Activated CD4-positive, alpha-beta memory T cell treated with anti-CD3 and anti-CD28 coated beads for 36 hours (primary cell): ENCODE data around the gene RRP12. TPM values are rescaled to one million over a fixed set of nuclear protein-coding genes. Genes with fewer than 3 reads are reported as not detected.
"Not testable (repeated sequence)": the region's sequence is repeated elsewhere in the genome, so short reads cannot be mapped to it uniquely, and the experiment has no call there.

Experiments used
- CTCF ChIA-PET: fragments of 350-600 bp; sonication (Branson Sonifier 250); formaldehyde crosslinking; loops from one replicate; lab custom pipeline; 2021; ENCODE audit warnings: antibody characterized with exemption, inconsistent platforms; lab: Charles Lee
- POLR2A ChIA-PET: fragments of 350-600 bp; sonication (Branson Sonifier 250); formaldehyde crosslinking; loops from one replicate; lab custom pipeline; 2021; ENCODE audit warnings: antibody characterized with exemption; lab: Charles Lee
- DNase-seq: peaks from one replicate; pipeline ENCODE4 v3.0.0-alpha.2; 2020
- H3K27ac Mint-ChIP-seq: one replicate; pipeline ENCODE4 v1.8.0; 2021; ENCODE audit warnings: mixed read lengths
- H3K27me3 Mint-ChIP-seq: one replicate; pipeline ENCODE4 v1.8.0; 2021; ENCODE audit warnings: mixed read lengths
- H3K36me3 Mint-ChIP-seq: one replicate; pipeline ENCODE4 v1.8.0; 2021; ENCODE audit warnings: mixed read lengths
- H3K4me1 Mint-ChIP-seq: one replicate; pipeline ENCODE4 v1.8.0; 2021; ENCODE audit warnings: low read depth, mixed read lengths
- H3K4me3 Mint-ChIP-seq: one replicate; pipeline ENCODE4 v1.8.0; 2021; ENCODE audit warnings: mild to moderate bottlenecking, mixed read lengths
- H3K9me3 Mint-ChIP-seq: one replicate; pipeline ENCODE4 v1.8.0; 2021; ENCODE audit warnings: mixed read lengths
- intact Hi-C: fragments of 100-400 bp; cut with micrococcal nuclease; formaldehyde crosslinking; loops from one replicate; pipeline ENCODE4 v1.15.1; 2023
- total RNA-seq, 2 experiments: library from RNA; stranded (reverse); gene quantifications; one replicate each; pipeline ENCODE4 v1.2.3, GENCODE V29; 2021

The RRP12 gene
- total RNA-seq, 2 experiments from 2014 or later: 40.4 to 41.8 TPM

- intact Hi-C loops: loop anchor here (1.0 to 10.0 kb wide), 5 partner anchors 16 to 594 kb away; partner anchors contain the start of genes LCOR, MMS19, PI4K2A and UBTD1
- H3K4me1 Mint-ChIP-seq: peaks cover 36% of the 10 kb centered on the region
- POLR2A ChIA-PET: interaction anchor here (1.3 to 10.2 kb wide), 8 partner anchors 10 to 69 kb away, joined by 6 to 326 read pairs (median 14); partner anchors contain the start of gene RRP12
- DNase-seq: peak; percentile 67
- H3K27ac Mint-ChIP-seq: peak overlapping the region; percentile 98
- peaks cover 2% of the 10 kb centered on the region for H3K9me3 Mint-ChIP-seq
- CTCF ChIA-PET: interaction anchor here (0.9 to 3.5 kb wide), 6 partner anchors 10 to 28 kb away, joined by 5 to 35 read pairs (median 16); partner anchors contain the start of gene RRP12
- H3K36me3 Mint-ChIP-seq: peaks cover 63% of the 10 kb centered on the region
- H3K4me3 Mint-ChIP-seq: peak overlapping the region; percentile 93
- peaks cover 2% of the 10 kb centered on the region for H3K27me3 Mint-ChIP-seq
Observed at GRCh38 chr10:97428572-97428981, 27.4 kb upstream of the RRP12 start.

GRCh38 chr10:97427571-97428179 is 26.5 kb upstream of the RRP12 start:
- H3K4me3 Mint-ChIP-seq: peak overlapping the region; percentile 93

GRCh38 chr10:97426776-97427570 is 25.8 kb upstream of the RRP12 start:
- ChIA-PET CTCF (interaction anchor here (1.3 to 3.5 kb wide), 6 partner anchors 8 to 27 kb away, joined by 5 to 35 read pairs (median 16); partner anchors contain the start of gene RRP12), POLR2A (interaction anchor here (0.8 to 10.2 kb wide), 7 partner anchors 8 to 107 kb away, joined by 3 to 326 read pairs (median 10); partner anchors contain the start of gene RRP12)
- peak overlapping the region; percentile 98 for H3K27ac Mint-ChIP-seq
- peak overlapping the region; percentile 93 for H3K4me3 Mint-ChIP-seq
- H3K4me1 Mint-ChIP-seq: peaks cover 41% of the 10 kb centered on the region
- peaks cover 2% of the 10 kb centered on the region for H3K9me3 Mint-ChIP-seq
- peaks cover 56% of the 10 kb centered on the region for H3K36me3 Mint-ChIP-seq
- intact Hi-C loops: loop anchor here (10.0 kb wide), 1 partner anchor 592 kb away; the partner anchor contains the start of gene LCOR
- H3K27me3 Mint-ChIP-seq: peaks cover 2% of the 10 kb centered on the region
- no peak for DNase-seq

More at GRCh38 chr10:97427571-97428179, 26.5 kb upstream of the RRP12 start:
- POLR2A ChIA-PET: interaction anchor here (0.8 to 10.2 kb wide), 9 partner anchors 9 to 107 kb away, joined by 3 to 326 read pairs (median 10); partner anchors contain the start of gene RRP12
- peak; percentile 78 for DNase-seq
- CTCF ChIA-PET: interaction anchor here (1.3 to 3.5 kb wide), 6 partner anchors 9 to 27 kb away, joined by 5 to 35 read pairs (median 16); partner anchors contain the start of gene RRP12
- peaks cover 43% of the 10 kb centered on the region for H3K4me1 Mint-ChIP-seq
- H3K9me3 Mint-ChIP-seq: peaks cover 2% of the 10 kb centered on the region
- H3K27me3 Mint-ChIP-seq: peaks cover 2% of the 10 kb centered on the region
- peaks cover 59% of the 10 kb centered on the region for H3K36me3 Mint-ChIP-seq
- H3K27ac Mint-ChIP-seq: peak overlapping the region; percentile 98
- intact Hi-C loops: loop anchor here (1.0 to 10.0 kb wide), 5 partner anchors 17 to 593 kb away; partner anchors contain the start of genes LCOR, MMS19, PI4K2A and UBTD1

GRCh38 chr10:97425964-97426775 is 25.0 kb upstream of the RRP12 start, which contains the start of gene PGAM1:
PGAM1 (plus strand) TSS chr10:97426191; CDS start chr10:97426308, 117 bp downstream.
- peaks cover 2% of the 10 kb centered on the region for H3K9me3 Mint-ChIP-seq
- POLR2A ChIA-PET: interaction anchor here (1.1 to 10.2 kb wide), 5 partner anchors 12 to 26 kb away, joined by 4 to 326 read pairs (median 25); partner anchors contain the start of gene RRP12
- peak within 1 kb of the TSS; percentile 93 for H3K4me3 Mint-ChIP-seq
- CTCF ChIA-PET: interaction anchor here (1.5 to 8.7 kb wide), 4 partner anchors 13 to 19 kb away, joined by 8 to 194 read pairs (median 22); partner anchors contain the start of gene RRP12
- peak; percentile 97 for DNase-seq
- H3K27me3 Mint-ChIP-seq: peaks cover 2% of the 10 kb centered on the region
- peaks cover 47% of the 10 kb centered on the region for H3K4me1 Mint-ChIP-seq
- H3K36me3 Mint-ChIP-seq: peaks cover 51% of the 10 kb centered on the region
- intact Hi-C loops: loop anchor here (10.0 kb wide), 1 partner anchor 591 kb away; the partner anchor contains the start of gene LCOR
- peak within 1 kb of the TSS; percentile 98 for H3K27ac Mint-ChIP-seq

- H3K27ac Mint-ChIP-seq: peak overlapping the region; percentile 98
- not testable (repeated sequence) for H3K27me3 Mint-ChIP-seq, DNase-seq, H3K9me3 Mint-ChIP-seq
- peaks cover 53% of the 10 kb centered on the region for H3K4me1 Mint-ChIP-seq
- intact Hi-C loops: loop anchor here (1.0 to 10.0 kb wide), 4 partner anchors 10 to 836 kb away; partner anchors contain the start of genes LCOR and TM9SF3
- H3K36me3 Mint-ChIP-seq: peaks cover 29% of the 10 kb centered on the region
- ChIA-PET POLR2A (interaction anchor here (0.6 to 10.2 kb wide), 6 partner anchors 10 to 74 kb away, joined by 3 to 326 read pairs (median 13); partner anchors contain the start of gene RRP12), CTCF (interaction anchor here (0.7 to 8.7 kb wide), 3 partner anchors 16 to 212 kb away, joined by 3 to 194 read pairs (median 6); partner anchors contain the start of gene RRP12)
- peak overlapping the region; percentile 72 for H3K4me3 Mint-ChIP-seq
Observed at GRCh38 chr10:97423757-97424098, 22.6 kb upstream of the RRP12 start.

GRCh38 chr10:97416565-97416964 is 15.4 kb upstream of the RRP12 start:
- peaks cover 3% of the 10 kb centered on the region for H3K36me3 Mint-ChIP-seq
- no peak for DNase-seq
- no peak overlapping the region for H3K4me3 Mint-ChIP-seq
- ChIA-PET POLR2A (interaction anchor here (4.6 to 6.2 kb wide), 2 partner anchors 10 to 18 kb away, joined by 21 to 326 read pairs; partner anchors contain the start of gene PGAM1), CTCF (no interaction called here)
- no peaks in the 10 kb centered on the region for H3K9me3 Mint-ChIP-seq
- intact Hi-C loops: no loop called here
- no peaks in the 10 kb centered on the region for H3K27me3 Mint-ChIP-seq
- peaks cover 84% of the 10 kb centered on the region for H3K4me1 Mint-ChIP-seq
- peak overlapping the region; percentile 98 for H3K27ac Mint-ChIP-seq

- no peaks in the 10 kb centered on the region for H3K9me3 Mint-ChIP-seq
- H3K27ac Mint-ChIP-seq: peak overlapping the region; percentile 92
- POLR2A ChIA-PET: interaction anchor here (0.6 to 6.2 kb wide), 8 partner anchors 8 to 84 kb away, joined by 3 to 326 read pairs (median 13); partner anchors contain the start of genes EXOSC1, PGAM1, RRP12 and ZDHHC16
- peaks cover 55% of the 10 kb centered on the region for H3K4me1 Mint-ChIP-seq
- DNase-seq: peak; percentile 90
- H3K27me3 Mint-ChIP-seq: no peaks in the 10 kb centered on the region
- no peaks in the 10 kb centered on the region for H3K36me3 Mint-ChIP-seq
- intact Hi-C loops: loop anchor here (1.0 kb wide), 2 partner anchors 10 to 31 kb away; no protein-coding TSS in a partner anchor
- peak overlapping the region; percentile 59 for H3K4me3 Mint-ChIP-seq
- CTCF ChIA-PET: interaction anchor here (1.4 to 16.2 kb wide), 5 partner anchors 9 to 31 kb away, joined by 9 to 194 read pairs (median 19); partner anchors contain the start of genes PGAM1 and RRP12
Observed at GRCh38 chr10:97412891-97413304, 11.8 kb upstream of the RRP12 start.

- POLR2A ChIA-PET: interaction anchor here (5.3 to 6.2 kb wide), 2 partner anchors 15 to 34 kb away, joined by 70 to 326 read pairs; partner anchors contain the start of genes EXOSC1, PGAM1 and ZDHHC16
- no peak for DNase-seq
Observed at GRCh38 chr10:97411406-97411805, 10.3 kb upstream of the RRP12 start.

GRCh38 chr10:97408496-97408992 is 7.4 kb upstream of the RRP12 start:
- no peaks in the 10 kb centered on the region for H3K36me3 Mint-ChIP-seq
- intact Hi-C loops: loop anchor here (5.0 kb wide), 1 partner anchor 204 kb away; no protein-coding TSS in a partner anchor
- no peak overlapping the region for H3K4me3 Mint-ChIP-seq
- CTCF ChIA-PET: interaction anchor here (0.7 to 16.2 kb wide), 12 partner anchors 9 to 144 kb away, joined by 3 to 194 read pairs (median 6); partner anchors contain the start of gene PGAM1
- POLR2A ChIA-PET: interaction anchor here (0.6 to 3.9 kb wide), 5 partner anchors 9 to 36 kb away, joined by 3 to 19 read pairs (median 4); no protein-coding TSS in a partner anchor
- DNase-seq: no peak
- no peak overlapping the region for H3K27ac Mint-ChIP-seq
- H3K4me1 Mint-ChIP-seq: peaks cover 22% of the 10 kb centered on the region
- H3K27me3 Mint-ChIP-seq: no peaks in the 10 kb centered on the region
- no peaks in the 10 kb centered on the region for H3K9me3 Mint-ChIP-seq

More at GRCh38 chr10:97411406-97411805, 10.3 kb upstream of the RRP12 start:
- CTCF ChIA-PET: interaction anchor here (0.7 to 16.2 kb wide), 7 partner anchors 10 to 142 kb away, joined by 3 to 194 read pairs (median 6); partner anchors contain the start of gene PGAM1
- intact Hi-C loops: no loop called here
- Mint-ChIP-seq H3K9me3 (no peaks in the 10 kb centered on the region), H3K27me3 (no peaks in the 10 kb centered on the region), H3K27ac (no peak overlapping the region), H3K36me3 (no peaks in the 10 kb centered on the region), H3K4me1 (peaks cover 47% of the 10 kb centered on the region), H3K4me3 (no peak overlapping the region)
